IgD-negative memory B cell (primary cell): ENCODE data around the gene RCAN1. TPM values are rescaled to one million over a fixed set of nuclear protein-coding genes. Genes with fewer than 3 reads are reported as not detected.

Experiments
- H3K27ac Mint-ChIP-seq, 3 donors: one replicate each; pipeline ENCODE4 v1.8.0; 2020 to 2022; ENCODE audit warnings: mild to moderate bottlenecking in 3 of 3, mixed read lengths in 3 of 3, moderate library complexity in 1 of 3
- H3K27me3 Mint-ChIP-seq: one replicate; pipeline ENCODE4 v1.8.0; 2021; ENCODE audit warnings: mixed read lengths
- H3K36me3 Mint-ChIP-seq: one replicate; pipeline ENCODE4 v1.8.0; 2020; ENCODE audit warnings: mild to moderate bottlenecking, mixed read lengths
- H3K4me1 Mint-ChIP-seq, 3 donors: one replicate each; pipeline ENCODE4 v1.8.0; 2020 to 2022; ENCODE audit warnings: mixed read lengths in 3 of 3, mild to moderate bottlenecking in 1 of 3
- H3K4me3 Mint-ChIP-seq, 4 donors: one replicate each; pipeline ENCODE4 v1.8.0; 2020 to 2022; ENCODE audit warnings: mild to moderate bottlenecking in 4 of 4, mixed read lengths in 4 of 4, moderate library complexity in 3 of 4
- H3K9me3 Mint-ChIP-seq, 3 donors: one replicate each; pipeline ENCODE4 v1.8.0; 2020 to 2021; ENCODE audit warnings: mixed read lengths in 3 of 3, mild to moderate bottlenecking in 1 of 3
- polyA plus RNA-seq: library from polyadenylated mRNA; unstranded; fragments of 300-500 nt; fragmentation: Illumina TruSeq; gene quantifications from one replicate; pipeline ENCODE4 v1.2.3, GENCODE V29; 2021

RCAN1 gene
- polyA plus RNA-seq, result 6.3 TPM

DNA sequence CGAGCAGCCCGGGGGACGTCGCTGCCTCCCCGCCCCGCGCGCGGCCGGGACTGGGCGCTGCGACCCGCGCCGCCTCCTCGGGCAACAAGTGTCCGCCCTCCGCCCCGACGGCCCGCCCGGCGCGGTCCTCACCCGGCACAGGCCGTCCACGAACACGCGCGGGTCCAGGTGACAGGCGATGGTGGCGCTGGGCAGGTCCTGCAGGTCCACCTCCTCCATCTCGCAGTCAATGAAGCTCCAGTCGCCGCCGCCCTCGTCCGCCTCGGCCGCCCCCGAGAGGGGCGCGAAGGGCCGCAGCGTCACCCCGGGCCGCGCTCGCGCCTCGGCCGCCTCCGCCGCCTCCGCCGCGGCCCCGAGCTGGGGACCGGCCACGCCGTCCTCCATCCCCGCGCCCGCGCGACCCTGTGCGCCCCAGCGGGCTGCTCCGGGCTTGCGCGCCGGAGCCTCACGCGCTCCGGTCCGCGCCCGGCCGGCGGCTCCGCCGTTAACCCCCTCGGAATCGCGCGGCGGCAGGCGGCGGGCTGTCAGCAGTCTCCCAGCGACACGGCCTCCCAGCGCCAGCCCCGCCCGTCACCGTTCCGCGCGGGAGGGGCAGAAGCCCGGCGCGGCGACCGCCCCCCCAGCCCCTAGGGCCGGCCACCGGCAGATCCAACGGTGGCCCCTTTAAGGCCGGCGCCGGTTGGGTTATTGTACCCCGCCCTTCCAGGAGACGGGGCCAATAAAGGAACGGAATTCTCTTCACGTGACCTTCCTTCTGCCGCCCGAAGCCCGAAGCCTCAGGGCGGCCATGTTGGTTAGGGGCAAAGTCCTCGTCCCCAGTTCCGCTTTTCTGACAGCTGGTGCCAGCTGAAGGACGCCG, at the start of gene RCAN1:
Gene RCAN1, minus strand, starts transcription at position 486 of the 859 bp plus-strand sequence. Its CDS starts 102 bp downstream, at position 384.
- H3K4me3 Mint-ChIP-seq, result peak within 1 kb of the TSS; percentile 79 to 93 (median 92)
- H3K36me3 Mint-ChIP-seq, result peaks cover 2% of the 10 kb centered on the region
- no peaks in the 10 kb centered on the region for H3K9me3 Mint-ChIP-seq
- peaks cover 3% of the 10 kb centered on the region for H3K27me3 Mint-ChIP-seq
- peak within 1 kb of the TSS; percentile 58 to 86 (median 64) for H3K27ac Mint-ChIP-seq
- peaks cover 7 to 13% (median 11%) of the 10 kb centered on the region in 3 donors for H3K4me1 Mint-ChIP-seq

DNA sequence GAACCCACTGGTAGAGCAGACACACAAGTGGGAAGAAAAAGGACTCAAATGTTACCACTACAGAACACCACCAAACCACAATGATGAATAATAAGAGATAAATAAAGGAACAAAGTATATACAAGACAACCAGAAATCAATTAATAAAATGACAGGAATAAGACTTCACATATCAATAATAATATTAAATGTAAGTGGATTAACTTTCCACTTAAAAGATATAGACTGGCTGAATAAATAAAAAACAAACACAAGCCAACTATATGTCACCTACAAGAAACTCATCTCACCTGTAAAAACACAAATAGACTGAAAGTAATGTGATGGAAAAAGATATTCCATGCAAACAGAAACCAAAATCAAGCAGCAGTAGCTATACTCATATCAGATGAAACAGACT, 46.9 kb upstream of the RCAN1 start:
- Mint-ChIP-seq H3K9me3 (peaks cover 16 to 28% (median 25%) of the 10 kb centered on the region in 3 donors), H3K36me3 (peaks cover 1% of the 10 kb centered on the region), H3K27ac (no peak overlapping the region), H3K4me3 (no peak overlapping the region), H3K4me1 (no peaks in the 10 kb centered on the region), H3K27me3 (peaks cover 17% of the 10 kb centered on the region)

GRCh38 chr21:34653522-34653921, 38.6 kb upstream of the RCAN1 start:
- H3K4me1 Mint-ChIP-seq, result peaks cover 0 to 5% (median 2%) of the 10 kb centered on the region in 3 donors
- H3K27me3 Mint-ChIP-seq, result peaks cover 22% of the 10 kb centered on the region
- peaks cover 2% of the 10 kb centered on the region for H3K36me3 Mint-ChIP-seq
- no peak overlapping the region for H3K27ac Mint-ChIP-seq
- peaks cover 5 to 27% (median 11%) of the 10 kb centered on the region in 3 donors for H3K9me3 Mint-ChIP-seq
- no peak overlapping the region for H3K4me3 Mint-ChIP-seq

DNA sequence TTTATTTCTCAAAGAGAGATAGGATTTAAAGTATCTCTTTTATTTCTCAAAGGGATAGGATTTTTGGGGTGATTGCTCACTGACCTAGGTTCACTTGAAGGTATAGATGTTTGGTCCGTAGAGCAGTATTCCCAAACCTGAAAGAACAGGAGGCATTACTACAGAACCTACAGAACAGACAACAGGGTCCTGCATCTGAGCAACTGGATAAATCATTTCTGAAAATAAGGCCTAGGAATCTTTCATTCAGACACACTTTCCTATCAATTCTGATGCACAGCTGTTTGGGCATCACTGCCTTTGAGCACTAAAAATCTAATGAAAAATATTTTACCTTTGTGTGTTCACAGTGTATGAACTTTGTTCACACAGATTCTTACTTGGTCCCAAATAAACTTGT, 36.7 kb upstream of the RCAN1 start:
- H3K4me1 Mint-ChIP-seq, result peaks cover 0 to 5% (median 2%) of the 10 kb centered on the region in 3 donors
- no peak overlapping the region for H3K4me3 Mint-ChIP-seq
- peaks cover 2 to 26% (median 11%) of the 10 kb centered on the region in 3 donors for H3K9me3 Mint-ChIP-seq
- H3K27me3 Mint-ChIP-seq, result peaks cover 19% of the 10 kb centered on the region
- peaks cover 2% of the 10 kb centered on the region for H3K36me3 Mint-ChIP-seq
- H3K27ac Mint-ChIP-seq, result no peak overlapping the region

DNA sequence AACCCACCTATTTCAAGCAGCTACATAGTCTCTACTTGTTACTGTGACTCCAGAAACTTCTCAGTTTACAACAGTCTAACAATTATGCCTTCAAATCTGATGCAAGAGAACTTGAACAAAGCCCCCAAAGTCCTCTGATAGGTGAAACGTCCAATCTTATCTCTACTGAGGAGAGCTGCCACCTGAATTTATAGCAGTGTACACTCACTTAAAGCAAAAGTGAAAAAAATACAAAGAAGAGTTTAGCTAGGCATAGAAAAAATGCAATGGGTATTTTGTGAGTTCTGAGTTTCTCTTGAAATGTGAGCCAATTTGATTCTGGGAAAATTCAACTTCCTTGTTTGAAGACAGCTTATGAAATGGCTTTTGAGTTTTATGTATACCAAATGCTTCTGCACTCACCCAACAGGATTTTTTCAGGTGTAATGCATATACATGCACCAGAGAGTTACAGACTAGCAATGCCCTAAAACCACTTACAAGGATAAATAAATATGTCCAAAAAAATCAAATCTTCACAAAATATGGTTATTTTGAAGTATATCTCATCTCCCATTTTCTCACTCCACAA, 36.0 kb upstream of the RCAN1 start:
- peaks cover 2 to 26% (median 11%) of the 10 kb centered on the region in 3 donors for H3K9me3 Mint-ChIP-seq
- peaks cover 19% of the 10 kb centered on the region for H3K27me3 Mint-ChIP-seq
- H3K27ac Mint-ChIP-seq, result no peak overlapping the region
- peaks cover 2% of the 10 kb centered on the region for H3K36me3 Mint-ChIP-seq
- H3K4me1 Mint-ChIP-seq, result peaks cover 0 to 4% (median 2%) of the 10 kb centered on the region in 3 donors
- no peak overlapping the region for H3K4me3 Mint-ChIP-seq

GRCh38 chr21:34649400-34649799, 34.5 kb upstream of the RCAN1 start:
- H3K4me1 Mint-ChIP-seq, result peaks cover 0 to 4% (median 2%) of the 10 kb centered on the region in 3 donors
- H3K27me3 Mint-ChIP-seq, result peaks cover 19% of the 10 kb centered on the region

GRCh38 chr21:34648739-34649297, 33.9 kb upstream of the RCAN1 start:
- H3K4me1 Mint-ChIP-seq, result peaks cover under 1 to 4% (median 2%) of the 10 kb centered on the region in 3 donors
- H3K4me3 Mint-ChIP-seq, result no peak overlapping the region
- no peaks in the 10 kb centered on the region for H3K36me3 Mint-ChIP-seq
- peaks cover 2 to 24% (median 11%) of the 10 kb centered on the region in 3 donors for H3K9me3 Mint-ChIP-seq
- peaks cover 19% of the 10 kb centered on the region for H3K27me3 Mint-ChIP-seq
- no peak overlapping the region for H3K27ac Mint-ChIP-seq

More at GRCh38 chr21:34649400-34649799, 34.5 kb upstream of the RCAN1 start:
- no peak overlapping the region for H3K4me3 Mint-ChIP-seq
- H3K36me3 Mint-ChIP-seq, result no peaks in the 10 kb centered on the region
- H3K27ac Mint-ChIP-seq, result no peak overlapping the region
- peaks cover 2 to 26% (median 11%) of the 10 kb centered on the region in 3 donors for H3K9me3 Mint-ChIP-seq

- H3K4me3 Mint-ChIP-seq, result no peak overlapping the region
- peaks cover 2 to 14% (median 11%) of the 10 kb centered on the region in 3 donors for H3K9me3 Mint-ChIP-seq
- H3K27ac Mint-ChIP-seq, result no peak overlapping the region
- H3K4me1 Mint-ChIP-seq, result peaks cover 4 to 13% (median 7%) of the 10 kb centered on the region in 3 donors
- H3K36me3 Mint-ChIP-seq, result no peaks in the 10 kb centered on the region
- peaks cover 12% of the 10 kb centered on the region for H3K27me3 Mint-ChIP-seq
These were observed 32.6 kb upstream of the RCAN1 start for GRCh38 chr21:34647555-34647954.

DNA sequence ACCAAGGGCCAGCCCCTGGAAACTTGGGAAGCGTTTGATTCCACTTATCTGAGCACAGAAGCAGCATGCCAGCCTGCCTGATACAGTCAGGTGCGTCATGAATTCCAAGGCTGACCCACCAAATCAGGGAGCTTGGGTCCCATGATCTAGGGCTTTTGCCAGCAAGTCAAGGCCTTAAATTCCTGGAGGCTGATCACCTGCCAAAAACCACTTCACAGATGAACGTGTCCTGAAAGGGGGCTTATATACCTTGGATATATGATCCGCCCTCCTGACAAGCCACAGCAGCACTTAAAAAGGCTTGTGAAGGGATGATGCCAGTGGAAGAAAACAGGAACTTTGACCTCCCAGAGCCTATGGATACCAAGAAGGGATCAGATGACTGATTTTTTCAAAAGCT, 29.9 kb upstream of the RCAN1 start:
- Mint-ChIP-seq H3K9me3 (peaks cover 0 to 2% (median 0%) of the 10 kb centered on the region in 3 donors), H3K27ac (no peak overlapping the region), H3K36me3 (no peaks in the 10 kb centered on the region), H3K4me3 (no peak overlapping the region), H3K27me3 (peaks cover 4% of the 10 kb centered on the region), H3K4me1 (peaks cover 23 to 34% (median 24%) of the 10 kb centered on the region in 3 donors)

DNA sequence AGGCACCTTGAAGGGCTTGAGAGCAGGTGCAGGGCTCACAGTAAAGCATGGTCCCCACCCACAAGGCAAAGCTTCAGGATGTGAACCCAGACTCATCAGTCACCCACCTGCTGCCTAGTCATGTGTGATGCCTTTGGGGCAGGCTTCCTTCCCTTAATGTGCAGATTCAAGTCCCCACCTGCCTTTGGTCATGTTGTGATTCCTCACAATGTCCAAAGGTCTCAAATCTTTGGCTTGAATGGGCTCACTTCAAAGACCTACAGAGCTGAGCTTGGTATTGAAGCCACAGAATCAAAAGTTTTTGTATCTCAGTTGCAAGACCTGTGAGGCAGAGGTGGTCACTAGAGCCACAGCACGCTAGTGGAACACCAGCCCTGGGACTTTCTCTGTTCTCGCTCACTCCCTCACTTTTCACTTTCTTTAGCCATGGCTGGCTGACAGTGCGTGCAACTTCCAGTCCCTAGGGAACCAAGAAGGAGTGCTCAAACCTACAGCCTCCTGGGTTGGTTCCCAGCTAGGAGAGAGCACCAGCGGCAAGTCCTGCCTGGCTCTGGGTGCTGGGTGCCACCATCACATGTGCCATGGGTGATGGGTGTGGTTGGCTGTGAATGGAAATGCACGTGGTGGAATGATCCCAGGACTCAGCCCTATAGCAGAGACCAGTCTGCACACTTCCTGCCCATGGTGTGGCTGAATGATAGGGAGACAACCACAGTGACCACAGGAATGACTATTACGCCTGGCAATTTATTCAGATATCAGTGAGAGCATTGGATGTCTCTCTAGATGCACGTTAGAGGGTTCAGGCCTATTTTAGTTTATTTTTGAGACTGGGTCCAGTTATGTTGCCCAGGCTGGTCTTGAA, 27.5 kb upstream of the RCAN1 start:
- H3K27me3 Mint-ChIP-seq, result peaks cover 3% of the 10 kb centered on the region
- peaks cover 20 to 38% (median 23%) of the 10 kb centered on the region in 3 donors for H3K4me1 Mint-ChIP-seq
- no peaks in the 10 kb centered on the region for H3K36me3 Mint-ChIP-seq
- H3K27ac Mint-ChIP-seq, result peak overlapping the region in 1 of 3 donors; percentile 67
- H3K4me3 Mint-ChIP-seq, result peak overlapping the region in 2 of 4 donors; percentile 51 to 77
- H3K9me3 Mint-ChIP-seq, result peaks cover 0 to 2% (median 0%) of the 10 kb centered on the region in 3 donors

DNA sequence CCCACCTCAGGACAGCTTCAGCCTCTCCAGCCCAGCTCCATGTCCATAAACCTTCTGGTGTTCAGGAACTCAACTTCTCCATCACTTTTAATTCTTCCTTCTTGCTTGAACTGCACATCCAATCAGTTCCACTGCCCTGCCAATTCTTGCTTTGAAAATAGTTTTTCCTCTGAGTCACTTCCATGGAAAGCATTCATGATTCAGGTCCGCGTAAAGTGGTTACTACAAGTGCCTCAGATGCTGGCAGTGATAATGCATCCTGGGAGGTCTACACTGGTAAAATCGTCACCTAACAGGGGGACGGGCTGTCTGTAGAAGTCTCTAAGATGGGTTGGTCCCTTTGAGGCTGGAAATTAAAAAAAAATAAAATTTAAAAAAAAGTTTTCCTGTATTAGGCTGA, 25.9 kb upstream of the RCAN1 start:
- no peaks in the 10 kb centered on the region for H3K9me3 Mint-ChIP-seq

DNA sequence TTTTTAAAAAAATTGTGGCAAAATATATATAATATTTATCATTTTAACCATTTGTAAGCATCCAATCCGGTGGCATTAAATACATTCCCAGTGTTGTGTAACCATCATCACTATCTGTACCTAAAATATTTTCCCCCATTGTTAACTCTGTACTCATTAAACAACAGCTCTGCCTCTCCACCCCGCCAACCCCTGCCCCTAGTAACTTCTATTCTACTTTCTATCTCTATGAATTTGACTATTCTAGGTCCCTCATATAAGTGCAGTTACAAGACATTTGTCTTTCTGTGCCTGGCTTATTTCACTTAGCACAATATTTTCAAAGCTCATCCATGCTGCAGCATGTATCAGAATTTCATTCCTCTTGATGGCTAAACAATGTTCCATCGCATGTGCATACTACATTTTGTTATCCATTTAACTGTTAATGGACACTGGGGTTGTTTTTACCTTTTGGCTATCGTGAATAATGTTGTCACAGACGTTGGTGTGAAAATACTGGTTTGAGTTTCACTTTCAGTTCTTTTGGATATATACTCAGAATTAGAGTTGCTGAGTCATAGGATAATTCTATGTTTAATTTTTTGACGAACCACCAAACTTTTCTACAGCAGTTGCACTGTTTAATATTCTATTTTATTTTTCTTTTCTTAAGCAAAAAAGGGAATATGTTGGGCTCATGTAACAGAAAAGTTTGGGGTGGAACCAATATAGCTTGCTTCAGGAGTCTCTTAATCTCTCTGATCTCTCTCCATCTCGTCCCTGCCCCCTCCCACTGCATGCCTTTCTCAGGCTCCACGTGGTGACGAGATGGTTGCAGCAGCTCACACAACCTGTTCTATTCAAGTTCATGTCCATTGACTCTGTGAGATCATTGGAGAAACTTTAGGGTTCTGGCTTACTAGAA, 25.2 kb upstream of the RCAN1 start:
- Mint-ChIP-seq H3K9me3 (no peaks in the 10 kb centered on the region), H3K4me3 (peak overlapping the region in 3 of 4 donors; percentile 55 to 80 (median 75)), H3K4me1 (peaks cover 20 to 38% (median 23%) of the 10 kb centered on the region in 3 donors), H3K27ac (peak overlapping the region in 1 of 3 donors; percentile 62), H3K36me3 (no peaks in the 10 kb centered on the region), H3K27me3 (no peaks in the 10 kb centered on the region)

More for the DNA sequence above, 25.9 kb upstream of the RCAN1 start:
- Mint-ChIP-seq H3K4me3 (peak overlapping the region in 1 of 4 donors; percentile 75), H3K4me1 (peaks cover 20 to 38% (median 23%) of the 10 kb centered on the region in 3 donors), H3K36me3 (no peaks in the 10 kb centered on the region), H3K27ac (peak overlapping the region in 1 of 3 donors; percentile 62), H3K27me3 (no peaks in the 10 kb centered on the region)

- no peaks in the 10 kb centered on the region for H3K9me3 Mint-ChIP-seq
- H3K36me3 Mint-ChIP-seq, result no peaks in the 10 kb centered on the region
- peak overlapping the region in 1 of 4 donors; percentile 17 for H3K4me3 Mint-ChIP-seq
- H3K4me1 Mint-ChIP-seq, result peaks cover 20 to 38% (median 23%) of the 10 kb centered on the region in 3 donors
- H3K27me3 Mint-ChIP-seq, result peaks cover 6% of the 10 kb centered on the region
- H3K27ac Mint-ChIP-seq, result peak overlapping the region in 1 of 3 donors; percentile 53
These were observed 24.3 kb upstream of the RCAN1 start for GRCh38 chr21:34639250-34639649.
